HepG2 (cell line): Measurements from ENCODE around the gene DAZAP1. TPM values are rescaled to one million over a fixed set of nuclear protein-coding genes. Genes with fewer than 3 reads are reported as not detected.
A peak's percentile ranks its signal among the peaks of the same experiment; 100 is the strongest.

Source experiments
- KLF13 ChIP-seq: sonication (generic); formaldehyde crosslinking; IDR thresholded peaks from 2 replicates; pipeline ENCODE4 v1.4.0; 2020; ENCODE audit warnings: mild to moderate bottlenecking, missing genetic modification reagents
- NONO ChIP-seq, 2 experiments: fragments of 450-650 bp in 1 of 2; sonication (generic) in 1 of 2; formaldehyde crosslinking in 1 of 2; IDR thresholded peaks in 1 of 2; conservative IDR thresholded peaks in 1 of 2; 2 replicates each; pipeline versions ENCODE4 v1.6.1 to v1.8.0; 2017 to 2022; ENCODE audit warnings: mild to moderate bottlenecking in 1 of 2, missing genetic modification reagents in 1 of 2, moderate library complexity in 1 of 2
- NR3C1 ChIP-seq: sonication (generic); formaldehyde crosslinking; IDR thresholded peaks from 2 replicates; pipeline ENCODE4 v1.4.0; 2020; ENCODE audit warnings: missing genetic modification reagents
- RERE ChIP-seq: IDR thresholded peaks from 2 replicates; pipeline ENCODE4 v1.6.1; 2016; ENCODE audit warnings: low read depth, missing genetic modification reagents, missing compliant biosample characterization
- RFX1 ChIP-seq: fragments of 450-650 bp; IDR thresholded peaks from 2 replicates; pipeline ENCODE4 v1.6.1; 2017
- SMYD3 ChIP-seq: sonication (generic); formaldehyde crosslinking; IDR thresholded peaks from 2 replicates; pipeline ENCODE4 v1.8.1; 2023; ENCODE audit warnings: mild to moderate bottlenecking, missing genetic modification reagents
- SYNCRIP ChIP-seq: fragments of 200-400 bp; formaldehyde crosslinking; IDR thresholded peaks from 2 replicates; pipeline ENCODE4 v1.6.1; 2018; ENCODE audit warnings: mild to moderate bottlenecking, low read depth, low read length; ENCODE audit not compliant: insufficient read depth
- TAF15 ChIP-seq: fragments of 200-400 bp; formaldehyde crosslinking; IDR thresholded peaks from one replicate; pipeline ENCODE4 v1.6.1; 2018; ENCODE audit warnings: mild to moderate bottlenecking, low read depth, low read length; ENCODE audit not compliant: poor library complexity, severe bottlenecking
- ZFP37 ChIP-seq: sonication (generic); formaldehyde crosslinking; IDR thresholded peaks from 2 replicates; pipeline ENCODE4 v1.4.0; 2020; ENCODE audit warnings: missing genetic modification reagents, borderline replicate concordance
- ZNF138 ChIP-seq: sonication (generic); formaldehyde crosslinking; IDR thresholded peaks from 2 replicates; pipeline ENCODE4 v1.5.0; 2020; ENCODE audit warnings: mild to moderate bottlenecking, low read depth, missing genetic modification reagents
- ZNF3 ChIP-seq: IDR thresholded peaks from 2 replicates; pipeline ENCODE4 v1.7.0; 2017; ENCODE audit warnings: inconsistent platforms
- ZNF572 ChIP-seq: sonication (generic); formaldehyde crosslinking; IDR thresholded peaks from 2 replicates; pipeline ENCODE4 v1.5.1; 2020; ENCODE audit warnings: mild to moderate bottlenecking, missing genetic modification reagents
- ZNF746 ChIP-seq: sonication (generic); formaldehyde crosslinking; IDR thresholded peaks from 2 replicates; pipeline ENCODE4 v1.8.0; 2022; ENCODE audit warnings: mild to moderate bottlenecking, missing genetic modification reagents
- ZNF792 ChIP-seq: IDR thresholded peaks from 2 replicates; pipeline ENCODE4 v1.6.1; 2016
- ZNF879 ChIP-seq: sonication (generic); formaldehyde crosslinking; IDR thresholded peaks from 2 replicates; pipeline ENCODE4 v1.8.1; 2023; ENCODE audit warnings: missing genetic modification reagents
- ZSCAN9 ChIP-seq: IDR thresholded peaks from 2 replicates; pipeline ENCODE4 v1.6.1; 2016; ENCODE audit warnings: borderline replicate concordance
- polyA plus RNA-seq, 8 experiments: library from polyadenylated mRNA; depleted of rRNA in 3 of 8; stranded (reverse) in 7 of 8; unstranded in 1 of 8; fragments of >200 nt; fragmentation: Illumina TruSeq in 4 of 8; extraction: Trizol in 4 of 8; gene quantifications; 2 replicates each; pipeline versions ENCODE4 v1.2.1 to v1.2.3, GENCODE V29; 2011 to 2016; ENCODE audit warnings: low read depth in 4 of 8, missing spikeins in 1 of 8, mixed read lengths in 1 of 8; ENCODE audit not compliant: insufficient read depth in 1 of 8
- total RNA-seq, 5 experiments: library from RNA; depleted of rRNA; stranded (reverse); fragments of >200 nt; fragmentation: Illumina TruSeq; extraction: Trizol; gene quantifications; 2 replicates each; pipeline ENCODE4 v1.2.3, GENCODE V29; 2016; ENCODE audit warnings: low read depth in 1 of 5
- TF ChIP-seq, protein P1 (sequence below): sonication (generic); formaldehyde crosslinking; IDR thresholded peaks from 2 replicates; pipeline ENCODE4 v1.4.0; 2020; ENCODE audit warnings: mild to moderate bottlenecking, missing genetic modification reagents, borderline replicate concordance
- TF ChIP-seq, protein P2 (sequence below): sonication (generic); formaldehyde crosslinking; IDR thresholded peaks from 2 replicates; pipeline ENCODE4 v1.5.1; 2020; ENCODE audit warnings: mild to moderate bottlenecking, moderate library complexity, missing genetic modification reagents

The DAZAP1 gene
- total and polyA plus RNA-seq, 2 of the 13 experiments (the other 11 are each of a cell fraction or from before 2014, with no cell fraction given): 63.3 to 79.2 TPM

DNA sequence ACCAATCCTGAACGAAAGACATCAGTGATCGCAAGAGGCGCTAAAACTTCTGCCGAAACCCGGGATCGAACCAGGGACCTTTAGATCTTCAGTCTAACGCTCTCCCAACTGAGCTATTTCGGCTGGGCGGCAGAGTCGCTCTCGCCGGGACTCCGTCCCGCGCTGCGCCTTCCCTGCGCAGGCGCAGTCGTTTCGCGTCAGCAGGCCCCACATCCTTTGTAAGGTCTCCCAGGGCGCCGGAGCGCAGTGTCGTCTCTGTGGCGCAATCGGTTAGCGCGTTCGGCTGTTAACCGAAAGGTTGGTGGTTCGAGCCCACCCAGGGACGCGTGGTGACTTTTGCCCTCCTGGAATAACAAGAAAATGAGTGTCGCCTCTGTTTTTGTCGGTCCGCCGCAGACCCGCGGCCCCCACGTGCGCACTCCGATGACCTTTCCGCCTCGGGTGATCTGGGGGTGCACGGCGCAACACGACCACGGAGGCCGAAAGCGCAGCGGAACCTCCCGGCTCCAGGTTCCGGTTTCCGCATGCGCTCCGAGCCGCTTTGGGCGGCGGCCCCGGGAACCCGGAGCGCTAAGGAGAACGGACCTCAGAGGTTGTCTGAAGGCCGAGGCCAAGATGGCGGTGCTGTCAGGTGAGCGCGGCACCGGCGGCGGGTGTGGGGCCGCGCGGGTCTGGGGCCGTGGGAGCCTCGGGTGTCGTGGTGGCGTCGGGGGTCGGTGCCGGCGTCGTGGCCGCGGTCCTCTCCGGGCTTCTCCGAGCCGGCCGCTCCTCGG, 23.9 kb upstream of the DAZAP1 start, which contains the start of gene NDUFS7 (continued):
- TF ChIP-seq SYNCRIP (no peak), NR3C1 (CRISPR knock-in tag) (0 out of 2 replicates have a peak, but pooled peaks have one; percentile 46), RERE (peak; percentile 58), ZNF3 (CRISPR knock-in tag) (no peak), ZNF138 (0 out of 2 replicates have a peak, but pooled peaks have one; percentile 54), ZFP37 (0 out of 2 replicates have a peak, but pooled peaks have one; percentile 76), ZSCAN9 (CRISPR knock-in tag) (0 out of 2 replicates have a peak, but pooled peaks have one; percentile 43), KLF13 (CRISPR knock-in tag) (peak; percentile 72; the same call in 1 of the 2 replicates), NONO (IDR thresholded peaks at IDR 0.05) (no peak), NONO (CRISPR knock-in tag; conservative IDR thresholded peaks at IDR 0.05) (peak; percentile 99), TAF15 (peak; percentile 80), SMYD3 (CRISPR knock-in tag) (peak; percentile 94), ZNF746 (CRISPR knock-in tag) (peak; percentile 84; the same call in 1 of the 2 replicates), ZNF879 (CRISPR knock-in tag) (peak; percentile 75), ZNF792 (CRISPR knock-in tag) (peak; percentile 91), ZNF572 (peak; percentile 98), RFX1 (no peak)
- TF ChIP-seq, protein P1, sequence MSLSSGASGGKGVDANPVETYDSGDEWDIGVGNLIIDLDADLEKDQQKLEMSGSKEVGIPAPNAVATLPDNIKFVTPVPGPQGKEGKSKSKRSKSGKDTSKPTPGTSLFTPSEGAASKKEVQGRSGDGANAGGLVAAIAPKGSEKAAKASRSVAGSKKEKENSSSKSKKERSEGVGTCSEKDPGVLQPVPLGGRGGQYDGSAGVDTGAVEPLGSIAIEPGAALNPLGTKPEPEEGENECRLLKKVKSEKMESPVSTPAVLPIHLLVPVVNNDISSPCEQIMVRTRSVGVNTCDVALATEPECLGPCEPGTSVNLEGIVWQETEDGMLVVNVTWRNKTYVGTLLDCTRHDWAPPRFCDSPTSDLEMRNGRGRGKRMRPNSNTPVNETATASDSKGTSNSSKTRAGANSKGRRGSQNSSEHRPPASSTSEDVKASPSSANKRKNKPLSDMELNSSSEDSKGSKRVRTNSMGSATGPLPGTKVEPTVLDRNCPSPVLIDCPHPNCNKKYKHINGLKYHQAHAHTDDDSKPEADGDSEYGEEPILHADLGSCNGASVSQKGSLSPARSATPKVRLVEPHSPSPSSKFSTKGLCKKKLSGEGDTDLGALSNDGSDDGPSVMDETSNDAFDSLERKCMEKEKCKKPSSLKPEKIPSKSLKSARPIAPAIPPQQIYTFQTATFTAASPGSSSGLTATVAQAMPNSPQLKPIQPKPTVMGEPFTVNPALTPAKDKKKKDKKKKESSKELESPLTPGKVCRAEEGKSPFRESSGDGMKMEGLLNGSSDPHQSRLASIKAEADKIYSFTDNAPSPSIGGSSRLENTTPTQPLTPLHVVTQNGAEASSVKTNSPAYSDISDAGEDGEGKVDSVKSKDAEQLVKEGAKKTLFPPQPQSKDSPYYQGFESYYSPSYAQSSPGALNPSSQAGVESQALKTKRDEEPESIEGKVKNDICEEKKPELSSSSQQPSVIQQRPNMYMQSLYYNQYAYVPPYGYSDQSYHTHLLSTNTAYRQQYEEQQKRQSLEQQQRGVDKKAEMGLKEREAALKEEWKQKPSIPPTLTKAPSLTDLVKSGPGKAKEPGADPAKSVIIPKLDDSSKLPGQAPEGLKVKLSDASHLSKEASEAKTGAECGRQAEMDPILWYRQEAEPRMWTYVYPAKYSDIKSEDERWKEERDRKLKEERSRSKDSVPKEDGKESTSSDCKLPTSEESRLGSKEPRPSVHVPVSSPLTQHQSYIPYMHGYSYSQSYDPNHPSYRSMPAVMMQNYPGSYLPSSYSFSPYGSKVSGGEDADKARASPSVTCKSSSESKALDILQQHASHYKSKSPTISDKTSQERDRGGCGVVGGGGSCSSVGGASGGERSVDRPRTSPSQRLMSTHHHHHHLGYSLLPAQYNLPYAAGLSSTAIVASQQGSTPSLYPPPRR: peak; percentile 85
- TF ChIP-seq, protein P2, sequence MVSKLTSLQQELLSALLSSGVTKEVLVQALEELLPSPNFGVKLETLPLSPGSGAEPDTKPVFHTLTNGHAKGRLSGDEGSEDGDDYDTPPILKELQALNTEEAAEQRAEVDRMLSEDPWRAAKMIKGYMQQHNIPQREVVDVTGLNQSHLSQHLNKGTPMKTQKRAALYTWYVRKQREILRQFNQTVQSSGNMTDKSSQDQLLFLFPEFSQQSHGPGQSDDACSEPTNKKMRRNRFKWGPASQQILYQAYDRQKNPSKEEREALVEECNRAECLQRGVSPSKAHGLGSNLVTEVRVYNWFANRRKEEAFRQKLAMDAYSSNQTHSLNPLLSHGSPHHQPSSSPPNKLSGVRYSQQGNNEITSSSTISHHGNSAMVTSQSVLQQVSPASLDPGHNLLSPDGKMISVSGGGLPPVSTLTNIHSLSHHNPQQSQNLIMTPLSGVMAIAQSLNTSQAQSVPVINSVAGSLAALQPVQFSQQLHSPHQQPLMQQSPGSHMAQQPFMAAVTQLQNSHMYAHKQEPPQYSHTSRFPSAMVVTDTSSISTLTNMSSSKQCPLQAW (CRISPR knock-in tag): peak; percentile 95
